ENCODE data around the gene PDIA4. TPM values are rescaled to one million over a fixed set of nuclear protein-coding genes. Genes with fewer than 3 reads are reported as not detected.
"Not testable (repeated sequence)": the region's sequence is repeated elsewhere in the genome, so short reads cannot be mapped to it uniquely, and the experiment has no call there.

PDIA4 gene
- total and polyA plus RNA-seq, 9 donors: 49.6 to 130 (median 72.4) TPM

DNA sequence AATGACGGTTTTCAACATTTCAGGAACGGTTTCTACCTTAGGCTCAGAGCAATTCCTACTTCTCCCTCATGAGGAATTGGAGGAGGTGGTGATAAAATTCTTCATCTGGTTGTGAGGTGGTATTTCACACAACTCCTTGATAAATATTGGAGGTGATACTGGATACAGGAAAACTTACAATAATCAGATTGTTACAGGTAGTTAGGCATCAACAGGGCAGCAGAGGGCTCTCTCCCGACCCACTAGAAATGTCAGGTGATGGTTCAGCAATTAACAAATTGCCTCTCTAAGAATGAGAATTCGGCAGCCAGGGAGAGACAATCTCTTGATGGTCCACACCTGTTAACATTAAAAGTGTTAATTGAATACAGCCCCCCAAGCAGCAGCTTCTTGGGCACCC lies 39.6 kb upstream of the PDIA4 start:
- H3K9me3 ChIP-seq: no peaks in the 10 kb centered on the region
- H3K4me3 ChIP-seq: no peak overlapping the region
- no peak overlapping the region for H3K27ac ChIP-seq
- no peak for DNase-seq
- H3K4me1 ChIP-seq (ENCODE audit: insufficient read depth): no peaks in the 10 kb centered on the region
- no peak for TF ChIP-seq POLR2A (IDR thresholded peaks at IDR 0.05)
- TF ChIP-seq EP300 (IDR thresholded peaks at IDR 0.05): no peak
- TF ChIP-seq, protein P1, sequence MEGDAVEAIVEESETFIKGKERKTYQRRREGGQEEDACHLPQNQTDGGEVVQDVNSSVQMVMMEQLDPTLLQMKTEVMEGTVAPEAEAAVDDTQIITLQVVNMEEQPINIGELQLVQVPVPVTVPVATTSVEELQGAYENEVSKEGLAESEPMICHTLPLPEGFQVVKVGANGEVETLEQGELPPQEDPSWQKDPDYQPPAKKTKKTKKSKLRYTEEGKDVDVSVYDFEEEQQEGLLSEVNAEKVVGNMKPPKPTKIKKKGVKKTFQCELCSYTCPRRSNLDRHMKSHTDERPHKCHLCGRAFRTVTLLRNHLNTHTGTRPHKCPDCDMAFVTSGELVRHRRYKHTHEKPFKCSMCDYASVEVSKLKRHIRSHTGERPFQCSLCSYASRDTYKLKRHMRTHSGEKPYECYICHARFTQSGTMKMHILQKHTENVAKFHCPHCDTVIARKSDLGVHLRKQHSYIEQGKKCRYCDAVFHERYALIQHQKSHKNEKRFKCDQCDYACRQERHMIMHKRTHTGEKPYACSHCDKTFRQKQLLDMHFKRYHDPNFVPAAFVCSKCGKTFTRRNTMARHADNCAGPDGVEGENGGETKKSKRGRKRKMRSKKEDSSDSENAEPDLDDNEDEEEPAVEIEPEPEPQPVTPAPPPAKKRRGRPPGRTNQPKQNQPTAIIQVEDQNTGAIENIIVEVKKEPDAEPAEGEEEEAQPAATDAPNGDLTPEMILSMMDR (IDR thresholded peaks at IDR 0.05): no peak
- 57 to 65% (median 63%) methylated on average over 4 of the region's 4 CpGs for WGBS, 3 donors
- no peaks in the 10 kb centered on the region for H3K27me3 ChIP-seq
- no peaks in the 10 kb centered on the region for H3K36me3 ChIP-seq
- intact Hi-C loops (cut with DNase I): loop anchor here in 3 of 4 donors (5.0 to 10.0 kb wide), 2 partner anchors 61 to 63 kb away; no protein-coding TSS in a partner anchor

DNA sequence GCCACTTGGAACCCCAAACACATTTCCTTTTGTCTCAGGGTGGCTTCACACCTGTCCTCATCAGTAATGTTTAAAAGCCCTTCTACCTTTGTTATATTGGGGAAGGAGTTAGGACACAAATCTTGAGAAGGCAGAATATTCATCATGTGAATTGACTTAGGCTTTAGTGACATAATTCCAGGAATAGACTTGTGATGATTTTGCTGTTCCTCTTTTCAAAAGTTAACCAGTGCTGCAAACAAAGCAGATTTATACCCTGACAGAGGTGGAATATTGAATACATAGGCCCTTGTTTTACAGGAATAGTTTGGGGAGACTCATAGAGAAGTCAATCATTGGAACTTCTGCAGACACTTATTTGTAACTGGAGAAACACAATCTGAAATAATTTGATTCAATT lies 35.2 kb upstream of the PDIA4 start:
- intact Hi-C loops (cut with DNase I): loop anchor here in 1 of 4 donors (10.0 kb wide), 1 partner anchor 59 kb away; no protein-coding TSS in a partner anchor
- Histone ChIP-seq H3K9me3 (no peaks in the 10 kb centered on the region), H3K4me3 (no peak overlapping the region), H3K27me3 (no peaks in the 10 kb centered on the region), H3K36me3 (no peaks in the 10 kb centered on the region), H3K4me1 (ENCODE audit: insufficient read depth) (peaks cover 1% of the 10 kb centered on the region), H3K27ac (no peak overlapping the region)
- DNase-seq: no peak
- TF ChIP-seq, protein P1 (IDR thresholded peaks at IDR 0.05): no peak
- TF ChIP-seq EP300 (IDR thresholded peaks at IDR 0.05) (no peak), POLR2A (IDR thresholded peaks at IDR 0.05) (no peak)

DNA sequence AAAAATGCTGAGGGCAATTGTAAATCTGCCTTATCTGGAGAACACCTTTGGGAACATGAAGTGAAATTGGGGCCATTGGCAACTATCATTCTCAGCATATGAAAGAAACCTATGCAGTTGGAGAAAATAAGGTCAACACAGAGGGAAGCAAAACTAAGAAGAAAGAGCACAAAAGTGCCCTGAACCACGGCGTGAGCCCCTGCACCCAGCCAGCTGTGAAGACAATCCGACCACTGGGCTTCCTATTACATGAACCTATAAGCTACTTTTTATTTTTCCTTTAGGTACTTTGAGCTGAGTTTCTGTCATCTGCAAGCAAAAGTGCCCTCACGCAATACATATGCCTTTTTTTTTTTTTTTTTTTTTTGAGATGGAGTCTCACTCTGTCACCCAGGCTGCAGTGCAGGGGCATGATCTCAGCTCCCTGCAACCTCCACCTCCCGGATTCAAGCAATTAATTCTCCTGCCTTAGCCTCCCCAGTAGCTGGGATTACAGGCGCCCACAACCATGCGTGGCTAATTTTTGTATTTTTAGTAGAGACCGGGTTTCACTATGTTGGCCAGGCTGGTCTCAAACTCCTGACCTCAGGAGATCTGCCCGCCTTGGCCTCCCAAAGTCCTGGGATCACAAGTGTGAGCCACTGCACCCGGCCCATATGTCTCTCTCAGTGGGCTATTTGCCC lies 34.1 kb upstream of the PDIA4 start:
- intact Hi-C loops (cut with DNase I): loop anchor here in 1 of 4 donors (10.0 kb wide), 1 partner anchor 58 kb away; no protein-coding TSS in a partner anchor
- H3K9me3 ChIP-seq; H3K27ac ChIP-seq; H3K27me3 ChIP-seq; DNase-seq; H3K36me3 ChIP-seq; H3K4me1 ChIP-seq (ENCODE audit: insufficient read depth); H3K4me3 ChIP-seq: not testable (repeated sequence)
- 80 to 91% (median 88%) methylated on average over 10 of the region's 10 CpGs for WGBS, 3 donors

DNA sequence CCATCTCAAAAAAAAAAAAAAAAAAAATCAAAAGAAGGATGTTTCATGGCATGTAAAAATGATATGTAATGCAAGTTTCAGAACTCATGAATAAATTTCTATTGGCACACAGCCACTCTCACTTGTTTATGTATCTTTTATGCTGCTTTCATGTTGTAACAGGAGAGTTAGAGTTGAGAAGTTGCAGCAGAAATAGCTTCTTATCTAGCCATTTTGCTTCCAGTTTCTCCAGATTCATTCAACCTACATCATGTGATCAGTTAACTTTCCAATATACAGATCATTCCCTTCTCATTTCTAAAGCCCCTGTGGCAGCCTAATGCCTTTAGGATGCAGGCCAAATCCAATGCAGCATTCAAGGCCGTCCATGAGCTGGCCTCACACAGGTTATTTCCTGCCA lies 31.9 kb upstream of the PDIA4 start:
- intact Hi-C loops (cut with DNase I): loop anchor here in 1 of 4 donors (10.0 kb wide), 1 partner anchor 55 kb away; no protein-coding TSS in a partner anchor
- Histone ChIP-seq H3K4me1 (ENCODE audit: insufficient read depth) (peaks cover 1% of the 10 kb centered on the region), H3K27ac (peak overlapping the region in 1 of 2 donors; percentile 28), H3K27me3 (no peaks in the 10 kb centered on the region), H3K9me3 (no peaks in the 10 kb centered on the region), H3K4me3 (no peak overlapping the region), H3K36me3 (no peaks in the 10 kb centered on the region)
- DNase-seq: no peak
- TF ChIP-seq EP300 (IDR thresholded peaks at IDR 0.05) (no peak), POLR2A (IDR thresholded peaks at IDR 0.05) (no peak)
- TF ChIP-seq, protein P1 (IDR thresholded peaks at IDR 0.05): no peak
- WGBS, 3 donors: 5 to 14% (median 5%) methylated on average over 1 of the region's 1 CpG

DNA sequence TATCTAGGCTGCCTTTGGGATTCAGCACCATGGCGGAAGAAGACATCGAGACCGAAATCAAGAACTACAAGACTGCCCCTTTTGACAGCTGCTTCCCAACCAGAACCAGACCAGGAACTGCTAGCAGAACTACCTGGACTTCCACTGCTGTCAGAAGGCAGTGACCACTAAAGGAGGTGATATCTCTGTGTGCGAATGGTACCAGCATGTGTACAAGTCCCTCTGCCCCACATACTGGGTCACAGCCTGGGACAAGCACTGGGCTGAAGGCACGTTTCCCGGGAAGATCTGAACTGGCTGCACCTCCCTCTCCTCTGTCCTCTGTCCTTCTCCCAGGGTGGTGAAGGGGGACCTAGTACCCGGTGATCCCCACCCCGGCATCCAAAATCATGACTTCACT lies 25.6 kb upstream of the PDIA4 start:
- DNase-seq: no peak
- Histone ChIP-seq H3K27ac (no peak overlapping the region), H3K4me1 (ENCODE audit: insufficient read depth) (no peaks in the 10 kb centered on the region), H3K9me3 (no peaks in the 10 kb centered on the region), H3K36me3 (no peaks in the 10 kb centered on the region), H3K4me3 (no peak overlapping the region), H3K27me3 (no peaks in the 10 kb centered on the region)
- 87 to 93% (median 92%) methylated on average over 8 of the region's 8 CpGs for WGBS, 3 donors
- no peak for TF ChIP-seq EP300 (IDR thresholded peaks at IDR 0.05)
- TF ChIP-seq, protein P1 (IDR thresholded peaks at IDR 0.05): no peak
- TF ChIP-seq POLR2A (IDR thresholded peaks at IDR 0.05): no peak
- intact Hi-C loops (cut with DNase I): loop anchor here in 1 of 4 donors (2.0 kb wide), 1 partner anchor 37 kb away; no protein-coding TSS in a partner anchor
